Testis (tissue), 3 donors: ENCODE results near the gene CNGA3. TPM values are rescaled to one million over a fixed set of nuclear protein-coding genes. Genes with fewer than 3 reads are reported as not detected.

Experiments
- DNase-seq: peaks from one replicate; pipeline ENCODE4 v3.0.0-alpha.2; 2019
- H3K27ac ChIP-seq, 2 donors: fragments of 200-600 bp; sonication (generic); one replicate each; pipeline ENCODE4 v1.5.1; 2019
- H3K27me3 ChIP-seq: fragments of 200-600 bp; sonication (generic); one replicate; pipeline ENCODE4 v1.5.1; 2019
- H3K36me3 ChIP-seq: fragments of 200-600 bp; sonication (generic); one replicate; pipeline ENCODE4 v1.5.1; 2017; ENCODE audit warnings: low read depth; ENCODE audit errors: missing control alignments
- H3K4me1 ChIP-seq: fragments of 200-600 bp; sonication (generic); one replicate; pipeline ENCODE4 v1.5.1; 2019
- H3K4me3 ChIP-seq, 2 donors: fragments of 200-600 bp; sonication (generic); one replicate each; pipeline ENCODE4 v1.5.1; 2017 to 2019
- H3K9me3 ChIP-seq: fragments of 200-600 bp; sonication (generic); one replicate; pipeline ENCODE4 v1.5.1; 2017
- CTCF ChIP-seq, 3 experiments: fragments of 450-650 bp in 2 of 3; fragments of 200-600 bp in 1 of 3; sonication (generic) in 1 of 3; IDR thresholded peaks; one replicate each; pipeline ENCODE4 v1.5.1; 2016 to 2019; ENCODE audit warnings: antibody characterized with exemption in 3 of 3, mild to moderate bottlenecking in 2 of 3, moderate library complexity in 1 of 3
- POLR2A ChIP-seq: fragments of 450-650 bp; IDR thresholded peaks from one replicate; pipeline ENCODE4 v1.6.1; 2017; ENCODE audit warnings: antibody characterized with exemption, mild to moderate bottlenecking, moderate library complexity
- WGBS, 2 donors: methylation state at CpG; one replicate each; pipeline ENCODE4 v1.1.5; 2018; 5-methylcytosine and 5-hydroxymethylcytosine counted together
- intact Hi-C: fragments of 100-400 bp; cut with DNase I; formaldehyde crosslinking; loops from one replicate; pipeline ENCODE4 v1.15.1; 2023; ENCODE audit warnings: low total_unique reads
- polyA plus RNA-seq: library from polyadenylated mRNA; stranded (reverse); fragments of 350-450 nt; fragmentation: Illumina TruSeq; extraction: RNeasy Lipid Tissue Mini Kit (QIAGEN cat#74804); gene quantifications from one replicate; pipeline ENCODE4 v1.2.3, GENCODE V29; 2014; ENCODE audit warnings: low read depth, low replicate concordance; ENCODE audit not compliant: insufficient read depth
- total RNA-seq, 2 donors: library from RNA; depleted of rRNA; stranded (reverse); fragments of >200 nt; gene quantifications; one replicate each; pipeline ENCODE4 v1.2.3, GENCODE V29; 2016

The CNGA3 gene
- total and polyA plus RNA-seq, 3 donors from 2014 or later: 0.63 to 1.5 (median 1.1) TPM

- no peaks in the 10 kb centered on the region for H3K27me3 ChIP-seq
- 76 to 83% methylated on average over 8 of the region's 8 CpGs for WGBS, 2 donors
- peaks cover 10% of the 10 kb centered on the region for H3K4me1 ChIP-seq
- no peak for DNase-seq
- no peaks in the 10 kb centered on the region for H3K9me3 ChIP-seq
- no peaks in the 10 kb centered on the region for H3K36me3 ChIP-seq
- H3K27ac ChIP-seq: no peak overlapping the region
- H3K4me3 ChIP-seq: no peak overlapping the region
- intact Hi-C loops: loop anchor here (10.0 kb wide), 1 partner anchor 577 kb away; no protein-coding TSS in a partner anchor
- TF ChIP-seq CTCF (IDR thresholded peaks at IDR 0.05): no peak
- no peak for TF ChIP-seq POLR2A
Observed at GRCh38 chr2:98381494-98381893, 35.2 kb downstream of the CNGA3 start.

- Histone ChIP-seq H3K36me3 (no peaks in the 10 kb centered on the region), H3K27me3 (no peaks in the 10 kb centered on the region), H3K4me3 (no peak overlapping the region), H3K4me1 (peaks cover 10% of the 10 kb centered on the region), H3K9me3 (no peaks in the 10 kb centered on the region), H3K27ac (no peak overlapping the region)
- DNase-seq: no peak
- intact Hi-C loops: loop anchor here (10.0 kb wide), 1 partner anchor 577 kb away; no protein-coding TSS in a partner anchor
- TF ChIP-seq CTCF (IDR thresholded peaks at IDR 0.05) (no peak), POLR2A (no peak)
- 93 to 95% methylated on average over 11 of the region's 11 CpGs for WGBS, 2 donors
Observed at GRCh38 chr2:98382086-98382485, 35.8 kb downstream of the CNGA3 start.

- Histone ChIP-seq H3K4me3 (no peak overlapping the region), H3K27ac (no peak overlapping the region), H3K36me3 (no peaks in the 10 kb centered on the region), H3K4me1 (peaks cover 10% of the 10 kb centered on the region), H3K27me3 (no peaks in the 10 kb centered on the region), H3K9me3 (no peaks in the 10 kb centered on the region)
- WGBS, 2 donors: 72 to 89% methylated on average over 7 of the region's 7 CpGs
- TF ChIP-seq CTCF (IDR thresholded peaks at IDR 0.05): no peak
- TF ChIP-seq POLR2A: no peak
- no peak for DNase-seq
- intact Hi-C loops: loop anchor here (10.0 kb wide), 1 partner anchor 578 kb away; no protein-coding TSS in a partner anchor
Observed at GRCh38 chr2:98382739-98383138, 36.5 kb downstream of the CNGA3 start.

GRCh38 chr2:98383166-98383565 lies 36.9 kb downstream of the CNGA3 start:
- H3K9me3 ChIP-seq: no peaks in the 10 kb centered on the region
- intact Hi-C loops: loop anchor here (10.0 kb wide), 1 partner anchor 578 kb away; no protein-coding TSS in a partner anchor
- no peak overlapping the region for H3K27ac ChIP-seq
- whole genome bisulfite sequencing, 2 donors: 36 to 43% methylated on average over 6 of the region's 6 CpGs
- H3K27me3 ChIP-seq: no peaks in the 10 kb centered on the region
- no peaks in the 10 kb centered on the region for H3K36me3 ChIP-seq
- no peak for DNase-seq
- peaks cover 10% of the 10 kb centered on the region for H3K4me1 ChIP-seq
- TF ChIP-seq POLR2A: no peak
- no peak overlapping the region for H3K4me3 ChIP-seq

GRCh38 chr2:98385050-98385699 lies 38.9 kb downstream of the CNGA3 start:
- Histone ChIP-seq H3K4me1 (no peaks in the 10 kb centered on the region), H3K27me3 (no peaks in the 10 kb centered on the region), H3K4me3 (no peak overlapping the region), H3K27ac (no peak overlapping the region), H3K36me3 (no peaks in the 10 kb centered on the region), H3K9me3 (no peaks in the 10 kb centered on the region)
- 9% methylated on average over 7 of the region's 7 CpGs for whole genome bisulfite sequencing, 2 donors
- TF ChIP-seq POLR2A (no peak), CTCF (IDR thresholded peaks at IDR 0.05) (peak; percentile 90 to 97 (median 93))
- intact Hi-C loops: loop anchor here (10.0 kb wide), 1 partner anchor 580 kb away; no protein-coding TSS in a partner anchor
- DNase-seq: peak; percentile 87
